LHCN-M2 (cell line): Measurements from ENCODE around the gene TPD52L2. TPM values are rescaled to one million over a fixed set of nuclear protein-coding genes. Genes with fewer than 3 reads are reported as not detected.
"Not testable (repeated sequence)": the region's sequence is repeated elsewhere in the genome, so short reads cannot be mapped to it uniquely, and the experiment has no call there.

Source experiments
- DNase-seq: peaks from one replicate; pipeline ENCODE4 v3.0.0-alpha.2; 2012; ENCODE audit warnings: low read depth
- total RNA-seq: library from RNA; depleted of rRNA; stranded (reverse); fragments of >200 nt; gene quantifications from 2 replicates; pipeline ENCODE4 v1.2.3, GENCODE V29; 2014

The TPD52L2 gene
- total RNA-seq, 1 experiment from 2014 or later = 118 TPM

DNA sequence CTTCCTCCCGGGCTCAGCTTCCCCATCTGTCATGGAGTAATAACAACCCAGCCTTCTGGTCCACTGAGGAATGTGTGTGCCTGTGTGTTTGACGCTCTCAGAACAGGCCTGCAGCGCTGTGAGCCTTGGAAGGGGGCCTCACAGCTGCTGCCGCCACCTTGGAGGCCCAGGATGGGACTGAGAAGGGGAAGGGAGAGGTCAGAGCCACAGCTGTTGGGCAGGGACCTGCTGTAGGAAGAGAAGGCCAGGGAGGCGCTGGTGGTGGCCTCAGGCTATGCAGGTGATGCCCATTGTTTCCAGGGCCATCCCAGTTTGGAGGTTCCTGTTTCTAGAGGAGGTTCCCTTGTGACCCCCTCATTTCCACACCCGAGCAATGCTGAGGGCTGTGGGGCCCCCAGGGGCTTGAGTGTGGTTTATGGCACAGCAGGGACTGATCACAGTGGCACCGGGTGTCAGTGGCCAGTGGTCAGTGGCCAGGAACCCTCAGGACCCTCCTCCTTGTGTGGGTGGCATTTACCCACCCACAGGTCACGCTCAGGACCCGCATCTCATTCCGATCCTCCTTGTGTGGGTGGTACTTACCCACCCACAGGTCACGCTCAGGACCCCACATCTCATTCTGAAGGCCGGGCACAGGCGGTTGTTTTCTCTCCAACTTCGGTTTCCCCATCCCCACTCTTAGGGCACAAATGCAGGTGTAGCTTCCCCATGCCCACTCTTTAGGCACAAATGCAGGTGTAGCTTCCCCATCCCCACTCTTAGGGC is 14.0 kb downstream of the TPD52L2 start:
- DNase-seq = no peak

GRCh38 chr20:63880901-63881300 is 15.8 kb downstream of the TPD52L2 start:
- DNase-seq = not testable (repeated sequence)

DNA sequence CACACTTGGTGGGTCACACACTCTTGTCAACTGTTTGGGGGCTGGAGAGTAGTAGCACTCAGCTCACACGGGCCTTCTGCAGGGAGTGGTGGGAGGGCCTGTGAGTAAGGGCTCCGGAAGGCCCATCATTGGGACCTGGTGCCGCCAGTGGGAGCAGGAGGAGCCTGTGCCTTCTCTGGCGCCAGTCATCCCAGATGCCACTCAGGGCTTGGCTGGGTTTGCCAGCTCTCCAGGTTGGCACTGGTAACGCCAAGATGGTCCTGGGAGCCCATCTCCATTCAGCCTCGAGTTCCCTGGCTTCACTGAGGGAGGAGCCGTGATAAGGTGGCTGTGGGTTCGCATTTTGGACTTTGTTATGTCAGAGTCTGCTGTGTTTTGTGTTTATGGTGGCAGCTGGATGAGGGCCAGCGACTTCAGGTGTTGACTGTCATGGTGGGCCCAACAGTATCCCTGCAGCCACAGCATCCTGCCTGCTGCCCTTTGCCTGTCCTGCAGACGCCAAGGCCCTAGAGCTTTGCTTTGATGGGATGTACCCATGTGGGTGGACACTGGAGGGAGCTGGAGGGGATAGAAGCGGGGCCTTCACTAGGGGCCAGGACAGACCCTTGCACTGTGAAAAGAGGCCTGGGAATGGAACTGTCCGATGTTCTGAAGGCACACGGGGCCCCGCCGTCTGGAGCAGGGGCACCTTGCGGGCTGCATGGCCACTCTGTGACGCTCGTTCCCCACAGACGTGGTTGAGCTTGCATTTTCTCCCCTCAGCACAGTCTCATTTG is 16.6 kb downstream of the TPD52L2 start:
- DNase-seq = no peak

GRCh38 chr20:63882257-63883200 is 17.5 kb downstream of the TPD52L2 start:
- DNase-seq = no peak

DNA sequence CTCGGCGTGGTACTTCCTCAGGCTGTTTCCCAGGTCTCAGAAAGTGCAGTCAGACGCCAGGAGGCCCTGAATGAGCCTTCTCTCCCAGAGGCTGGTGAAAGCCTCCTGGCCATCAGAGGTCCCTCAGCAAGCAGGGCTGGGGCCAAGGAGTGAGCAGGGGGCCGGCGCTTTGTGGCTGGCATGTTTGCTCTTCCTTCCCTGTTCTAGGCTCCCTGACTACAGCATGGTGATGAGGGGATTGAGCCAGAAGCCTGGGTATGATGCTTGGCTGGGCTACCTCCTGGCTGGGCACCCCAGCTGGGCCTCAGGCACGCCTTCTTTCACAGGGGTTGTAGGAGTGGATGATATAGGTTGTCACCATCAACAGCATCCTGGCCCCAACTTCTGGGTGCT is 18.1 kb downstream of the TPD52L2 start:
- DNase-seq = no peak

DNA sequence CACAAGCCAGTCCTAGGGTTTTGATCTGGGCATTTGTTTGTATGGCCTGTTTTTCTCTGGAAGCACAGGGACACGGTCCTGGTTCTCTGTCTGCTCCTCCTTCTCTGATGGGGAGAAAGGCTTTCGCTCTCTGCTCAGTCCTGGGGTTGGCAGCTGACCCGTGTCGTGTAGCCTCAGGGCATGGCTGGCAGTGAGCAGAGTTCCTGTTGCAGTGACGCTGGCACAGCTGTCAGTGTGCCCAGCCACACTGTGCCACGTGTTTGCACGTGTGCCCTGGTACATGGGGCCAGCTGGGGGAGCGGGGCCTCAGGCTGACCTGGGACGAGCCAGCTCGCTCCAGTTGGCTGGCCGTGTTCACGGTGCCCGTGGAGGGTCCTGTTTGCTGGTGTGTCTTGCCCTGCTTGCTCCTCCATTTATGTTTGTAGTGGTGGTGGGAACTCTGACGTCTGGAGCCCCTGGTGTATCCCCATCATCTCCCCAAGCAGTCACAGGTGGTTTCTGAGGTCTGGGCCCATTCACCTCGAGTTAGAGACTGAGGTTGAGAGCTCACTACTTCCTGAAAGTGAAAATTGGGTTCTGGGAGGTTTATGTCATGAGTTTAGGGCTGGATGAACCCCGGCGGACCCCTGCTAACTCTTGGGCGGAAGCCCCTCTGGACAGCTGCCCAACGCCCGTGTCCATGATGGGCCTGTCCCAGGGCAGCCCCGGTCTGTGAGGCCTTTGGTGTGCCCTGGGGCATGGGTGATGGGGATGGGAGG is 19.6 kb downstream of the TPD52L2 start:
- DNase-seq = no peak

DNA sequence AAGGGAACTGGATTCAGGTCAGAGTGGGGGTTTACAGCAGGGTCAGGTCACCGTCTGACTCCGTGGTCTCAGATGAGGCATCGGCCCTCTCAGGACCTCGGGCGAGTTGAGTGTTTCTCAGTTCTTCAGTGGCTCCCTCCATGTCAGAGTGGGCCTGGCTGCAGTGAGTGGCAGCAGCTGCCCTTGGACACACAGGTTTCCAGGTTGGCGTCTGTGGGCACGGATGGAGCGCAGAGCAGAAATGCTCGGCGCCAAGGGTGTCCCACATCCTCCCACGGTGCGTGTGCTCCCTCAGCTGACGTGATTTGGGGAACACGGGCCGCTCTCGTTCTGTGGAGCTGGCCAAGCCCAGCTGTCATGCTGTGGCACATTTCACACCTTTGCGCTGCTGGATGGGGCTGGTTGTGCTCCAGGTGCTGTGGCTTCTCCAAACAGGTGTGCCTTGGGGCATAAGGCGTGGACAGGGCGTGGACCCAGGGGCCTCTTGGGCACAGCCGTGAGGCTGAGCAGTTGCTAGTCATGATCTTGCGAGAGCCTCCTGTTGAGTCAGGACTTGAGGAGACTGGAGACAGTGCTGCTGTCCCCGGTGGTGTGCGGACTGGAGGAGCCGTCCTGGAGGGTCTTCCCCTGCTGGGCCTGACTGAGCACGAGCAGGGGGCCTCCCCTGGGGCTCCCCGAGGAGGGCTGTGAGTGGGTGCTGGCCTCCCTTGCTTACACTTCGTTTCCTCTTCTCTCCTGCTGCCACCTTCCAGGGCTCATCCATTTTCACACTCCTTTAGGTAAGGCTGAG is 20.4 kb downstream of the TPD52L2 start:
- no peak for DNase-seq

GRCh38 chr20:63886054-63886419 is 21.0 kb downstream of the TPD52L2 start:
- no peak for DNase-seq

- no peak for DNase-seq
Measured at GRCh38 chr20:63886921-63887320, 21.9 kb downstream of the TPD52L2 start.

DNA sequence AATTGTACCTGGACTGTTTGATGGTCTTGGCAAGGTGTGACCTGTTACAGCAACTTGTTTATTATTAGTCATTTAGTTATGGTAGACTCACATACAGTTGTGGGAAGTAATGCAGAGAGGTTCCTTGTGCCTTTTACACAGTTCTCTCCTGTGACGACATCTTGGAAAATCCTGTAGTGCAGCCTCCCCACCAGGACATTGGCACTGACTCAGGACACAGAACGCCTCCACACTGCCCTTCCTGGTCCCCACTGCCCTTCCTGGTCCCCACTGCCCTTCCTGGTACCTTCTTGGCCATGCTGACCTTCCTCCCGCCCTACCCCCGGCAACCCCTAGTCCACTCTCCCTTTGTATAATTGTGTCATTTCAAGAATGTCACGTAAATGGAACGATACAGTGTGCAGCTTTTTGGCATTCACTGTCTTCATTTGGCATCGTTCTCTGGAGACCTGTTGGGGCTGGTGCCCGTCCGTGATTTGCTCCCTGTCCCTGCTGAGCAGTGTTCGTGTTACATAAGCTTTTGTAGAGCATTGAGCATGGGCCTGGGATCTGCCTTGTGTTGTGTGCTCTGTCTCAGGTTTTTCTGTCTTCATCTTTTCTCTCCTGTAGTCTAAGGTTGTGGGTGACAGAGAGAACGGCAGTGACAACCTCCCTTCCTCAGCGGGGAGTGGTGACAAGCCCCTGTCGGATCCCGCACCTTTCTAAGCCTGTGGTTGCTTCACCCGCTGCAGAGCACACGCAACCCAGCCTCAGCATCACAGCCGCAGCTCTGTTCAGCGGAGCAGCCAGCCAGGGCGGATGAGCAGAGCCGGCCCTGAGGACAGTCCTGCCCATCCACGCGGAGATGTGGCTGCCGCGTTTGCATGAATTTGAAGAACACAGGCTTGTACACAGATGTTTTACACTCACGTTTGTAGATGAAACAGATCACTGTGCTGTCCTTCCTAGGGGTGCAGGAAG is 24.5 kb downstream of the TPD52L2 start:
- DNase-seq = no peak

DNA sequence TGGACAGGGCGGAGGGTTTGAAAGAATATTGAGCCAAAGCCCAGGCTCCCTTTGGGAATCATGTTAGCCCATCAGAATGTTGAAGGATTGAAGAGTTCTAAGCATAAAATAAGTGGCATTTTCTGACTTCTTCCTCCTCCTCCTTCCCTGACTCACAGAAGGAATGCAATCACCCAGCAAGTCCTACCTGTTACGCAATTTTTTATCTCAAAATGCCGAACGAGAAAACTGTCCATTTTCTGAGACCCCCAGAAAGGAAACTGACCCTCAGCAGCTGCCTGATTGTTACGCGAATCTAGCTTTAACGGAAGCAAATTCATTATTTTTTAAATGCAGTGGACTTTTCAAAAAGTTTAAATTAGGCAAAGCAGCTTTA is 25.1 kb downstream of the TPD52L2 start:
- DNase-seq = no peak

- DNase-seq = no peak
Measured at GRCh38 chr20:63890616-63891015, 25.5 kb downstream of the TPD52L2 start.

DNA sequence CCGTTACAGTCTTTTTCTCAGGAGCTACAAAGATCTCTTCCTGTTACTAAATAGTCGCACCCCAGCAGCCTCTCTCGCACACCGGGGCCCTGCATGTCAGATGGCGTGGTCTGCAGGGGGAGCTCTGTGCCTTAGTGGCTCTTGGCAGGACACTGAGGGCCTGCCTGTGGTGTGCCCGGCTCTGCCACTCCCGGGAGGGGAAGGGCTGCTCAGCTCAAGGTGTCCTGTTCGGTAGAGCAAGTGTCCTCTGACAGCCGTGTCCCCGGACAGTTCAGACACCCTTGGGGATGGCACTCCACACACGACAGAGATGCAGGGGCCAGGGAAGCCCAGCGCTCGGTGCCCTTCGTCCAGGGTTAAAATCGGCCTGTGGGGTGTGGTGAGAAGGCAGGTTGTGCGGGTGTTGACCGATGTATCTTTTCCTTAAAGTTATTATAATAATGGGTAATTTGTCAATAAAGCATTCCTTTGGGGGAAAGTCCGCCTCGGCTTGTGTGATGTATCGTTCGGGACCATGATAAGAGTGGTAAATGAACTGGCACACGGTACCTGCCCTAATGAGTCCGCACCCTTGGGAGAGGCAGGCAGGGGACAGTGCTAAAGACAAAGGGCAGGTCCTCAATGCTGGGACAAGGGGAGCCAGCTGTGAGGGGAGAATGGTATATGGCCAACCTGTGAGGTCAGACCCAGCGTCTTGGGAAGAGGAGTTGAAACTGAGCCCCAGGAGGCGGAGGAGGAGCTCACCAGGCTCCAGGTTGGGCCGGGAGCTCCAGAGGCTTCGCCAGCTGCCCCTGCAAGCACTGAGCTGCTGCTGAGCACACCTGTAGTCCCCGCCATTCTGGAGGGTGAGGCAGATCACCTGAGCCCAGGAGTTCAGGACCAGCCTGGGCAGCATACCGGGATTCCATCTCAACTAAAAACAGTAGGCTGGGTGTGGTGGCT is 26.3 kb downstream of the TPD52L2 start:
- DNase-seq = no peak

GRCh38 chr20:63892402-63892801 is 27.3 kb downstream of the TPD52L2 start:
- no peak for DNase-seq

DNA sequence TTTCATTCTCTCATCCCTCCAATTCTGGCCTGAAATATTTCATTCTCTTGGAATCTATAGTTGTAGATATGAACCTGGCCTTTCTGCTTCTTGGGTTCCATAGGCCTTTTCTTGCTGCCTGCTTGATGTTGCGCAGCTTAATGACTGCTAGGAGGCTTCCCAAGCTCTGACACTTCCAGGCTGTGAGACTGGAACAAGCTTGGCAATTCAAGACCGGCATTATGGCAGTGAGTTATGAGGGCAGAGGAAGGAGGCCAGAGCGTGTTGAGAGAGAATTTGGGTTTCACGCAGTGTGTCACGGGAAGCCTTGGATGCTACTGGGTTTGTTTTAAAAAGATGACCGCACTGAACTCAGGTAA is 28.9 kb downstream of the TPD52L2 start:
- no peak for DNase-seq

- peak; percentile 90 for DNase-seq
Measured at GRCh38 chr20:63894358-63895201, 29.5 kb downstream of the TPD52L2 start, which contains the start of gene DNAJC5. Gene DNAJC5, plus strand, starts transcription at chr20:63895126. Its CDS starts 33,220 bp downstream, at chr20:63928346.
